SHP77 (cell line): ENCODE measurements around the gene DPF3.
"Not testable (repeated sequence)": the region's sequence is repeated elsewhere in the genome, so short reads cannot be mapped to it uniquely, and the experiment has no call there.

Experiments used
- DNase-seq, 2 experiments: peaks; one replicate each; lab custom pipeline; 2025; lab: John Stamatoyannopoulos, UW

DPF3 gene

DNA sequence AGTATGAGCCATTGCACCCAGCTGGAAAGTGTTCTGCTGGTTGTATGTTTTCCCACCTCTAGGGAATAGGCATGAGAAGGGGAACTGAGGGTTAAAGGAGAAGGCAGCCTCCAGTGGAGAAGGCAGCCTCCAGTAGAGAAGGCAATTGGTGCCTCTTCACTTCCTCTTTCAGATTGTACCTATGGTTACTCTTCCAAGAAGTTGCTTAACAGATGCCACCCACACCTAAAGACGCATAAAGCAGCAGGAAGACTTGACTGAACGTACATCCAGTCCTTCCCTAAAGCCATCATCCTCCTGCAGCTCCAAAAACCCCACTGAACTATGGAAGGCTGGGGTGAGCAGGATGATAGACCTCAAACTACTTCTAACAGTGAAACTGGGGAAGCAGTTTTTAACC, 13.1 kb downstream of the DPF3 start:
- no peak for DNase-seq

DNA sequence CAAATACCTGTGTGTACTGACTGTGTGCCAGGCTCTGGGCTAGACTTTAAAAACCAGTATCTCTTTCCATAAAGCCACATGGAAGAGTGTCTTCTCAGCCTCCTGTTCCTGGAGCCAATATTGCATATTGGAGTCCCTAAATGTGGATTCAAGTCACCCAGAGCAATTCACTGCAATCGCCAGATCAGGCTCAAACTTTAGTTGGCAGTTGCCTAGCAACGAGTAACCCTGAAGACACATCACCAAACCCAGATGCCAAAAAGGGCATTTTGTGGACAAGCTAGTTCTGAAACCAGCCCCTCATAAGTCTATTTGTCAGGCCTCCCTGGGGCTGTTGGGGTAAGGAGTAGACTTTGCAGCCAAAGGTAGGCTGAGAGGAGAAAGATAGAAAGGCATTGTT, 13.7 kb downstream of the DPF3 start:
- DNase-seq, result no peak

DNA sequence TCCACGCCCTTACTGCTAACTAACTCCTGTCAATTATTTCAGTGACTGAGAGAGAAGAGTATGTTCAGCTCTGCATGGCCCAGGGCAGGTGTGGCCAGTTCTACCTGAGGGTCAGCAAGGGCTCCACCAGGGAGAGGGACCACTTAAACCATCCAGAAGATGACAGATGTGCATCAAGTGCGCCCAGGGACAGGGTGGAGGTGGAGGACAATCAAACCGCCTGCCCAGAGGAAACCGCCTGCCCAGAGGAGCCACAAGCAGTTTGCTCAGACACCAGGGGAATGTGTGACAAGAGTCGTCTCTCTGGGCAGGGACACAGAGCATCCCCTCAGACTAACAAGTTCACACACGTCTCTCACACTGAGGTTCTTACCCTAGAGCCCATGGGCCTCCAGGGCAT, 14.5 kb downstream of the DPF3 start:
- DNase-seq, result no peak

DNA sequence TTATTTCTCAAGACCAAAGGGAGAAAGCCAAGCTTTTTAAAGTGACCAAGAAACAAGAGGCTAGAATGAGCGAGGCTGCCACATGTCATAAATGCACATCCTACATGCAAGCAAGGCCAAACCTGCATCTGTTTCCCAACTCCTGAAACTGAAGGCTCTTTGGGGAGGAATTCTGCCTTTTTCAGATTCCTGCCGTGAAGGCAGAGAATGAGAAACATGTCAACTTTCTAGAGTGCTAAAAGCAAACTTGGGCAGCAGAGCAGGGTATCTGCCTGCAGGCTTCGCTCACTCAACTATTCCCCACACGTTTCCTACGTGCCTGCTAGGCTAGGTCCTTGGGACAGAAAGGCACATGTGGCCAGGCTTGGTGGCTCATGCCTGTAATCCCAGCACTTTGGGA, 15.2 kb downstream of the DPF3 start:
- no peak for DNase-seq

DNA sequence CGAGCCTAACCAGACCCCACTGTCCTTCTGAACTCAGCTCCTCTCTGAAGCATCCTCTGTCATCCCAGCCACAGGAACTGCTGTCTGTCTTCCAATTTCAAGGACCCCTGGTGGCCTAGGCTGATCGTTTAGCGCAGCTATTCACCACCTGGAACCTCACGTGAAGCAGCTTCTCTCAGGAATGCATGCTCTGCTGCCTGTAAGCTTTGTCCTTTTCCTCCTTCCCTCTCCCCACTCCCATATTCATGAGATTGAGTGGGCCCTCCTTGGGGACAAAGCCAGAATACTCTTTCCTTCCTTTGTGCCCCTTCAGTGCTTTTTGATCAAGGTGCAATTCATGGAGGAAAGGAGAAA, 17.2 kb downstream of the DPF3 start:
- DNase-seq, result no peak

DNA sequence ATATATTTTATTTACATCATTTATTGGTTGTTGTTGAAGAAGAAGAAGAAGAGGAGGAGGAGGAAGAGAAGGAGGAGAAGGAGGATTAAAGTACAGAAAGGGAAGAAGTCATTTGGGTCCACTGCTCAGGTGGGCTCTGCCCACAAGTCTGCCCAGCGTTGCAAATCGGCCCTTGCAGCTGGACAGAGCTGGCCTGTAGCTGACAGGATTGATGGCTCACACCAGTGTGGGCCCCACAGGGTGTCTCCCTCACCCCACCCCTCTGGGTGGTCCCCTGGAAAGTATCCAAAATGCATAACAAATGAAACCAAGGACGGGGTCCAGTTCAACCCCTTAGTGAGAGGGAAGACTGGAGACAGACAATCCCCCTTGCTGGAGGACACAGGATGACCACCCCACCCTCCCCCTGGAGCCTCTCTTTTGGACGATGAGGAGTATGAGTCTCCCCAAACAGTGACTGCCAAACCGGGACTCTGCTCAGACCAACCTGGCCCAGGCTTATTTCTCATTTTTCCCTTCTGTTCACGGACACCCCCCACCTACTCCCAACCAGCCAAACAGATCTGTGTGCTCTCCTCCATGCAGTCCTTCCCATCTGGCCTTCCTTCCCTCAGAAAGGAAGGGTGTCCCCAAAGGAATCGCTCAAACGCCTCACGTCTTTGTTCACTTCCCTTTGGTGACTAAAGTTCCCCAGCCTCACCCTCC, 17.7 kb downstream of the DPF3 start:
- no peak for DNase-seq

DNA sequence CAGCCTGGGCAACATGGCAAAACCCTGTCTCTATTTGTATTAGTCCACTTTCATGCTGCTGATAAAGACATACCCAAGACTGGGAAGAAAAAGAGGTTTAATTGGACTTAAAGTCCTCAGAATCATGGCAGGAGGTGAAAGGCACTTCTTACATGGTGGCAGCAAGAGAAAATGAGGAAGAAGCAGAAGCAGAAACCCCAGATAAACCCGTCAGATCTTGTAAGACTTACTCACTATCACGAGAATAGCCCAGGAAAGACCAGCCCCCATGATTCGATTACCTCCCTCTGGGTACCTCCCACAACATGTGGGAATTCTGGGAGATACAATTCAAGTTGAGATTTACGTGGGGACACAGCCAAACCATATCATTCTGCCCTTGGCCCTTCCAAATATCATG, 23.0 kb downstream of the DPF3 start:
- not testable (repeated sequence) for DNase-seq

DNA sequence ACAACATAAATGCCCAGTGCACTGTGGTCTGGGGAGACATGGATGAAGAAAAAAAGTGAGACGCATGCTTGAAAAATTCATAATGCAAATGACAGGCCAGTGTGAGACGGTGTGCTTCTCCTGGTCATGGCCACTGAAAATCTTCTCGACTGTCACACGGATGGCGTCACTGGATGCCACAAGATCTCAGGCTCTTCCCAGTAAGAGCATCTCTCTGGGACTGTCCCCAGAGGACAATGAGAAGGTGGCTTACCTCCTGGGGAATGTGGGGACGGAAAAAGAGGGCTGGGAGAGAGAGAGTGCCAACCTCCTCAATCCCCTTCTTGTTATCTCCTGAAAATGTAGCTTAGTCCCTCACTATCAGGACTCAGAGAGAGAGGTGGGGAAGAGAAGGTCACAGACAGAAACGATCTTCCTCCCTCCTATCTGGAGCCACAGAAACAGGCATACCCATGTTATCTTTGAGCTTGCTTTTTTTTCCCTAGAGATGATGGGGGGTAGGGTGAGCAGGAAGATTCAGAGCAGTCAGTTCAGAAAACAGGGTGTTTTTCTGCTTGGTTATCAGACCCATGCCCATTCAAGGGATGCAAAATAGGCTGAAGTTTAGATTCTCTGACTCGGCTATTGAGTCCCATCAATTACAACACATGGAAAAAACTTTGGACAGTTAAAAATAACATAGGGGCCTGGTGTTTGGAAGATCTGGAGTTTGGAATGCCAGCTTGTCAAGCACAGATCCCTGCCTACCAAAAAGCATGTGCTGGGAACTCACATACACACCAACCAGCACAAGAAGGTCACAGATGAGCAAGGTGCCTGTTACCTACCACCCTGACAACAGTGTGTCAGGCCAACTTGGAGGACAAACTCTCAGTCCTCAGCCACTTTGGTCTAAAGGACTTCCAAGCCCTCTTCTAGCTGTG, 24.2 kb downstream of the DPF3 start:
- DNase-seq, result no peak

DNA sequence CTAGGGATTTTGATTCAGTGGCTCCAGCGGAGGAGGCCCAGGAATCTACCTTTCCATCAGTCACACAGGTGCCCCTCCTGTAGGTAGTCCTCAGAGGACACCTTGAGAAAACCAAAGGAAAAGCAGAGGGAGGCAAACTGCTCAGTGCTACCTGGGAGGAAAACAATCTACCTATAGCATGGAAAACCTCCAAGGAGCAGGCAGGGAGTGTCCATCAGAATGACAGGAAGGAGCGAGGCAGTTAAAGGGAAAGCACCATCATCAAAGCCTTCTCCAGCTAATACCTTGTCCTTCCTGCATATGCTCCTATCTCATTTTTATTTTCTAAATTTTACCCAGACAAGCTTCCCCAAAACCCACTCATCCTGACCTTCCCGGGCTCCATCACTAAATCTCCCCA, 25.4 kb downstream of the DPF3 start:
- DNase-seq, result no peak

DNA sequence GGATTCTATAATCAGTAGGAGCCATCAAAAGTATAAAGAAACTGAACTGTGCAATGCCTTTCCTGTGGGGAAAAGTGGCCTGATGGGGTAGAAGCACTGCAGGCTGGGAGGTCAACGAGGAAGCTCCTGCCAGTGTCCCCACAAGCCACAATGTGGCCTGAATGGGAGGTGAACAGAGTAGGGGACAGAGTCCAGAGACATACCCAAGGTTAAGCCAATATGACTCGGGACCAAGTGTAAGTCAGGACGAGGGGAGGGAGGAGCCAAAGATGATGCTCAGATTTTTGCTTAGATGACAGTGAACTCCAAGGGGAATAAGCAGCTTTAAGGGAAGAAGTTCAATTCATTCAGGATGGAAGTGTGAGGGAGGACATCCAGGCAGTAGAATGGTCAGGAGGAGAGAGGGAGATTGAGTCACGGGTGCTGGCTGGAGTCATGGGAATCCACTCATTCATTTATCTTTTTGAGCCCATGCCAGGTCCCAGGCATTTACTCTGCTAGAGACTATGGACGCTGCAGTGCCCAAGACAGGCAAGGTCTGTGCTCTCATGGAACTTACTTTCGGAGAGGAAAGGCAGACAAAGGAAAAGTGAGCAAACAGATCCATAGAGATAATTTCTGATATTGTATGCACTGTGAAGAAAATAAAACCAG, 29.1 kb downstream of the DPF3 start:
- DNase-seq, result no peak

DNA sequence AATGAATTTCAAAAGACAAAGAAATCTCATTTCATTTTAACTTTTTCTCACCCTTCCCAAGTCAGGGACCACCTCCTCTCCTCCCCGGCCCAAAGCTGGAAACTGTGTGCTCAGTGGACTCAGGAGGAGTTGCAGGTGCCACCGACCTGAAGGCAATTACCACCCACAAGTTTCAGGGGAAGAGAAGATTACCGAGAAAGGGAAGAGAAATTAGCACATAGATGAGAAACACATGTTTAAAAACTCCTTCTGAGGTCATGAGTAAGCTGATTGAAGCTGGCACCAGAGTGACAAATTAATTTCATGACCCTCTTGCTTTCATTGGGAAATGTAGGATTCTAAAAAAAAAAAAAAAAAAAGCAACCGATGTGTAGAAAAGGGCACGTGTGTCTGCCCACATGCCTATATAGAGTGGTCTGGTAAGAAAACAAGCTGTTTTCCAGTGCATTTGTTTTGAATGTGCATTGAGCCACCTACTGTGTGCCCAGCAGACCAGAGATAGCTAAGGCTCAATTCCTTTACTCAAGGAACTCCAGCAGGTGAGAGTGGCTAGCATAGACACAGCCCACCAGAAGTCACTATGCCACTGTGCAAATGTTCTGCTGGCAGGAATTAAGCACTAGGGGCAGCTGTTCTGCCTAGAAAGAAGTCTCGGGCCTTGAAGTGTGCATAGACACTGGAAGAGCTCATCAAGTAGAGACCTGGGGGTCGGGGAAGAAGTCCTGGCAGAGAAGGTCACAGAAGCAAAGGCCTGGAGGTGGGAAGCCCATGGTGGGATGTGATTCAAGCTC, 30.5 kb downstream of the DPF3 start:
- no peak for DNase-seq

DNA sequence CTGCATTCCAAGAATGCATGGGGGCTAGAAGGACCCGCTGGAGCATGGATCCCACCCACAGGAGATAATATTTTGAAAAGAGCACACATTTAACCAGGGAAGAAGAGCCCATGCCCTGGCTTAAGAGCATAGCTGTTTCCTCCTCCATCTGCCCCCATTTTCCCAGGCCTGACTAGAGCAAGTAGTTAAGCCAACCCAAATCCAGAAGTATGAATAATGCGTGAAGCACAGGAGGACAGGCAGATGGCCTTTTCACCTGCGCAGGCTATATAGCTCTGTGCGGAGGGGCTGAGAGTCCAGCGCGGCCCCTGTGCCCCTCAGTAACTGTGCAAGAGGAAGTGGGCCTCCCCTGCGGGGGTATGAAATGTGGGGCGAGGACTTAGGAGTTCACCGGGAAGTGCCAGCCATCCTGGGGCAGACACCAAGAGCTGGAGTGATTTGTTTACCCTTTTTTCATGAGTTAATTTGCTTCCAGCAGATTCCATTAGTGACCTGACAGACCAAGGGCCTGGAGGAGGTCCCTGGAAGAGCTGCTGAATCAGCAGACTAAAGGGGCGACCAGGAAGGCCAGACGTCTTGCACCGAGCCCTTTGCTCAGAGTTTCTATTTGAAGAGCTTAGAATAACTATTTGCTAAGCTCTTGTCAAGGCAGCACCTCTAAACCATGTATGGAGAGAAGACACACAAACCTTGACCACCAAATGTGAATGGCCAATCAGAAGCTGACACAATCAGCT, 37.2 kb downstream of the DPF3 start:
- DNase-seq, result no peak

DNA sequence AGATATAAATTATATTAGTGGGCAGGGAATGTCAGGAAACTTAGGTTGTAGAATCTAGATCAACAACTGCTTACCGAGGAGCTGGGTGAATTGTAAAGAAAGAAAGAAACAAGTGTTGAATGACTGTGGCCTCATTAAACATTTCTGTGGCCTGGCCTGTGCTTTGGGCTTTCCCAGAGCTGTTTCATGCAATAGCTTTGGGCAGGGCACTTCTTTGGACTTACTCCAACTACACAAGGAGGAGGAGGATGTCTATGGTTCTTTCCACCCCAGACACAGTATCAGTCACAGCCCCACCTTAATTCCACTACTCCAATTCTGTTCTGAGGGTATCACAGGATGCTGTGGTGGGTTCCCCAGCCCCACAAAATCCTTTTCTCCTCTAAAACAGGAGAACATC, 38.0 kb downstream of the DPF3 start:
- DNase-seq, result no peak

DNA sequence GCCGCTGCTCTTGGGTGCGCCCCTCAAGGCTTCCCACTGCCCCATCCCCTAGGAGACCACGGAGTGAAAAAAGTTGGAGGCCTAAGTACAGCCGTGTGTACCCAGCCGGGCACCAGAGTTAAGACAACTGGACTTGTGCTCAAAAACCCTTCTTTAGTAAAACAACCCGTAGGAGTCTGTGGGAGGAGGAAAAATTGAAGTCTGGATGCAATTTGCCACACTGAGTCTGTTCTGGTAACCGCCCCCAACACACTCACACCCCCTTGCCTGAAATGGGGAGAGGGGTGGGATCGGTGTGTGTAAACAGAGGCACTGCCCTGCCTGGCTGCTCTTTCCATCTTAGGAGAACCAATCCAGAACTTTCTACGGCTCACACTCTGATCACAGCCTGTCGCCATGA, 41.7 kb downstream of the DPF3 start:
- DNase-seq, result no peak

DNA sequence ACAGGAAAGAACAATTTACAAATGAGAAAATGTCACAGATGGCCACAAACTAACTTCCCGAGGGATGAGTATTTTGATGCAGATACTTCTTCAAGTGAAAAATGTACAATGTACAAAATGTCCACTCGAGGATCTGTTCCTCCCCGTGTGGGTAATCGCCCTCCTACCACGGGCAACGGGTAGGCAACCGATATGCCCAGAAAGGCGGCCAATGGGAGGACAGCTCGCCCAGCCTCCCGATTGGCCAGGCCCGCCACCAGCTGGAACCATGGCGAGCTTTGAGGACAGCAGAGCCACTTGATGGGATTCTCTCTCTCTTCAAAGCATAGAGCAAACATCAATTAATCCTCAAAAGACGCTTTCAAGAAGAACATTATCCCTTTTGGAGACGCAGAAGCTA, 42.3 kb downstream of the DPF3 start:
- no peak for DNase-seq

DNA sequence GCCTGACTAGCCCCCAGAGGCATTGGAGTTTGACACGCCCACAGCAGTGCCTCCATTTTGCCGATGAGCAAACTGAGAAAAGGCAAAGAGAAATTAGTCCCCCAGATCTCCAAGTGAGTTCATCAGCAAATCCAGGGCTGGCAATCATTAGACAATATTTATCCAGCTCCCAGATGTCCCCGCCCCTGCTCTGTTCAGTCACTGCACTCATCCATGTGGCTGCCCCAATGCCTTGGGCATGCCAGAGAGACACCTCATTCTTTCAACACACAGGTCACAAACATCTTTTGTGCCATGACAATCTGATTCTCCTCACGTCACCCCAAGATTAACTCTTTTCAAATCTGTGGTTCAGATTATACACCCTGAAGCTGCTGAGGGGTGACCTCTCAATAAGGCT, 43.5 kb downstream of the DPF3 start:
- DNase-seq, result no peak

DNA sequence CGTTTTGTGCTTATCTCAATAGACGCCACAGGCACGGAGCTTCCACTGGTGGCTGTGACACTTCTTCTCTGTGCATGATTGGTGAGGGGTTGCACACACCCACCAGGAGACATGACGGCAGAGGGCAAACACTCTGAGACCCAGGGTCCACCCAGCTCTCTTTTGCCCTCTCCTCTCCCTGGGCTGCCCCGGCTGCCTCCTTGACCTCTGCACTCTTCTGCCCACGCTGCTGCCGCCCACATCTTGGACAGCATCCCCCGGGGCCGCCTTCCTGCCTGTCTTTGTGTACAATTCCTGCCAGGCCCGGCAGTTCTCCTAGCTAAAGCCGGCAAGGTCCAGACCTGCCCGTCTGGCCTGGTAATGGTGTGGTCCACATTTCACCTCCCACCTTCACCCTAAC, 44.7 kb downstream of the DPF3 start:
- DNase-seq, result no peak

DNA sequence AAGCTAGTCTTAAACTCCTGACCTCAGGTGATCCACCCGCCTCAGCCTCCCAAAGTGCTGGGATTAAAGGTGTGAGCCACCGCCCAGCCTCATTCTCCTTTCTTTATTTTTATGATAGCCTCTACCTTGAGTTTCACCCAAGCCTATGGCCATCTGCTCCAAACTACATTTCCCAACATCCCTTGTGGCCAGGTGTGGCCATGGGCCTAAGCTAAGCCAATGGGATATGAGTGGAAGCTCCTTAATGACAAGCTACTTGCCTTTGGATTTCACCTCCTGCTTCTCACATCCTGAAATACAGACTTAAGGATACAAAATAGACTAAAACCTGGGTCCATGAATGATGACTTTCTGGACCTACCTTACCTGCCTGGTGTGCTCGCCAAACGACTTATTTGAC, 46.2 kb downstream of the DPF3 start:
- no peak for DNase-seq

DNA sequence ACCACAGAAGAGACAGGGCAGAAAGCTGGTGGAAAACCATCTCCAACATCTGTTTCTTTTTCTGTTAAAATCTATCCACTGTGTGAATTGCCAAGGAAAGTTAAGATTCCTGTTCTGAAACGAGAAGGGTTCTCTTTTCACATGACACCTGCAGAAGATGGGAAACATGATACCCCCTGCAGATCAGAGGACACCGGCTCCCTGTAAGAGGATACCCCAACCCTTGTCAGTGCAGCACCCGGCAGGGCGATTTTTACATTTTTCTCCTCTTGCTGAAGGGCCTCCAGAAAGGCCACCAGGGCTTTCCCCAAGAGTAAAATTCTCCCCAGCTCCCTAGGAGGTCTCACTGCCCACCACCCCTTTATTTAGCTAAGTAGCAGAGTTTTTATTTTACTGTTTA, 48.2 kb downstream of the DPF3 start:
- DNase-seq, result no peak

DNA sequence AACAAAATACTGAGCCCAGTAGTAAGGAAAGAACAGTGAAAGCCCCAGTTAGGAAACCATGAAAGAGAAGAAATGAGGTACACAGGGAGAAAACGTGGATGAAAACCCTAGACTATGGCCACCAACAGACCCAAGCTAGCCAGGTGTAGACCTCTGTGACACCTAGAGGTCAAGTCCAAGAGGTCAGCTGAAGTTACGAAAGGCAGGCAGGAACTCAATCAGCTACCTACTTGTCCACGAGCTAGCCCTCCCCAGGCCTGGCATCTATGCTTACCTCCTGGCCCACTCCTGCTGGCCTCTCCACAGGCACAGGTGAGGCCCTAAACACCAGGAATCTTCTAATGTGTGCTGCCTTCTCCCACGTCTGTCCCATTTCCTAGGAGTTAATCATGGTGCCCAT, 48.7 kb downstream of the DPF3 start:
- DNase-seq, result no peak

DNA sequence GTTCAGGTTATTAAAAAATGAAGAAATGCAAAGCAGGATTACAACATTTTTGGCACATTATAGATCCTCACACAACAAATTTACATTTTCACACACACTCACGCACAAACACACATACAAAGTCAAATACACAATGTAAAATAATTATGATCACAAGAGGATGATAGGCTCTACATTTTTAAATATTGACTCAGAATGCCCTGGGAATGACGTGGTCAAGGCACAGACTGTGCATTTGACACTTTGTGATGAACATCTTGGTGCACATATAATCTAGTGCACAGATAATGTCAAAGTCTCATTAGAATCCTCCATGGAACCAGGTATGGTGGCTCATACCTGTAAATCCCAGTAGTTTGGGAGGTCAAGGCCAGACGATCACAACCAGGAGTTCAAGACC, 49.4 kb downstream of the DPF3 start:
- DNase-seq, result no peak
